GM18867 (cell line): ENCODE data around the gene PON2.
"Not testable (repeated sequence)": the region's sequence is repeated elsewhere in the genome, so short reads cannot be mapped to it uniquely, and the experiment has no call there.

Experiments
- ATAC-seq: cut with Tn5 transposase; IDR thresholded peaks from one replicate; pipeline ENCODE4 v1.9.1; 2021; ENCODE audit warnings: mild to moderate bottlenecking, moderate library complexity; ENCODE audit not compliant: unreplicated experiment

Gene PON2

GRCh38 chr7:95434557-95435421 lies at the start of gene PON2:
PON2 (minus strand) TSS chr7:95435028; CDS start chr7:95434951, 77 bp downstream.
- peak; percentile 93 for ATAC-seq

GRCh38 chr7:95482424-95482823 lies 47.6 kb upstream of the PON2 start:
- no peak for ATAC-seq

- no peak for ATAC-seq
Observed at GRCh38 chr7:95481271-95482165, 46.7 kb upstream of the PON2 start.

- ATAC-seq = peak; percentile 71
Observed at GRCh38 chr7:95479992-95480624, 45.3 kb upstream of the PON2 start.

GRCh38 chr7:95478272-95479037 lies 43.6 kb upstream of the PON2 start:
- no peak for ATAC-seq

- peak; percentile 72 for ATAC-seq
Observed at GRCh38 chr7:95476904-95477594, 42.2 kb upstream of the PON2 start.

GRCh38 chr7:95476072-95476847 lies 41.4 kb upstream of the PON2 start:
- no peak for ATAC-seq

GRCh38 chr7:95473276-95473985 lies 38.6 kb upstream of the PON2 start:
- ATAC-seq = no peak

- ATAC-seq = no peak
Observed at GRCh38 chr7:95472581-95473161, 37.8 kb upstream of the PON2 start.

- ATAC-seq = no peak
Observed at GRCh38 chr7:95471071-95471470, 36.2 kb upstream of the PON2 start.

GRCh38 chr7:95470452-95470851 lies 35.6 kb upstream of the PON2 start:
- ATAC-seq = peak; percentile 99

GRCh38 chr7:95469848-95470247 lies 35.0 kb upstream of the PON2 start:
- no peak for ATAC-seq

- no peak for ATAC-seq
Observed at GRCh38 chr7:95469187-95469586, 34.4 kb upstream of the PON2 start.

GRCh38 chr7:95467912-95468607 lies 33.2 kb upstream of the PON2 start:
- no peak for ATAC-seq

GRCh38 chr7:95460653-95461052 lies 25.8 kb upstream of the PON2 start:
- not testable (repeated sequence) for ATAC-seq

- ATAC-seq = no peak
Observed at GRCh38 chr7:95457947-95458346, 23.1 kb upstream of the PON2 start.

- ATAC-seq = peak; percentile 58
Observed at GRCh38 chr7:95454438-95455045, 19.7 kb upstream of the PON2 start.
